Hypothalamus (tissue), 51 donors: ENCODE results near the gene PAQR6.
A peak's percentile ranks its signal among the peaks of the same experiment; 100 is the strongest.

Experiments used
- DNase-seq, 51 donors: peaks; one replicate each; lab custom pipeline; 2025; lab: John Stamatoyannopoulos, UW

The PAQR6 gene, protein sequence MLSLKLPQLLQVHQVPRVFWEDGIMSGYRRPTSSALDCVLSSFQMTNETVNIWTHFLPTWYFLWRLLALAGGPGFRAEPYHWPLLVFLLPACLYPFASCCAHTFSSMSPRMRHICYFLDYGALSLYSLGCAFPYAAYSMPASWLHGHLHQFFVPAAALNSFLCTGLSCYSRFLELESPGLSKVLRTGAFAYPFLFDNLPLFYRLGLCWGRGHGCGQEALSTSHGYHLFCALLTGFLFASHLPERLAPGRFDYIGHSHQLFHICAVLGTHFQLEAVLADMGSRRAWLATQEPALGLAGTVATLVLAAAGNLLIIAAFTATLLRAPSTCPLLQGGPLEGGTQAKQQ

DNA sequence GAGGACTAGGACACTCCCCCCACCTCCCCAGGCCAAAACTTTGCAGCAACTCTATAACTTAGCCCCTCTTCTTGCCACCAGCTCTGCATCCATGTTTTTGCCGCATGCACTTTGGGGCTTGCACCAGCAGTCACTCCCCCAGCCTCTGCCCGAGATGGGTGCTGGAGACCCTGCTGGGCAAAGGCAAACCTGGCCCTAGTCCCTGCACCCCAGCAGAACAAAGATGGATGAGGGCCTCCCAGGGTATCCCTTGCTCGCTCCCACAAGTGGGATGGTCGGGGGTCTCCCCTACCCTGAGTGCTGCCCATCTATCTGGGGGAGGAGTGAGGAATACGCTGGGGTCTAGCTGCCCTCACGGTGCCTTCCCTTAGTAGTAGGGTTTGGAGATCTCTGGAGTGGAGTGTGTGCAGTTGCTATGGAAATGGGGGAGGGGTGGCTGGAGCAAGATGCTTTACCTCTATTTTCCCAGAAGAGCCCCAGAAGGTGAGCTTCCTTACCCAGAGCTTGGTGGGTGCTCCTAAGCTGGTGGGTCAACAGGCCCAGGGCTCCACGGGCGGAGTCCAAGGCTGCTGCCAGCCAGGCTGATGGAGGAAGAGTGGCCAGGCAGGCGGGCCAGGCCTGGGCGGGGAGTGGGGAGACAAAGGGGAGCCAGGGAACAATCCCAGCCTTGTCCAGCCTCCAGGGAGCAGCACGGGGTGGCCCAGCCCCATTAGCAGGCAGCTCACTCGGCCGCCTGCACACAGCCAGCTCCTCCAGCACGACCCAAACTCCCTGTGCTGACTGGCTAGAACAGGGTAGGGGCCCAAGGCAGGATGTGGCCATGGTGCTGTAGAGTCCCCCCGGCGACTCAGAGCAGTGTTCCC lies at the start of gene PAQR6:
TSS of gene PAQR6 (minus strand) at position 597 of the 863 bp plus-strand sequence. CDS start 1,325 bp downstream, outside the sequence.
- DNase-seq = peak in 50 of 51 donors; percentile 35 to 98 (median 89)

DNA sequence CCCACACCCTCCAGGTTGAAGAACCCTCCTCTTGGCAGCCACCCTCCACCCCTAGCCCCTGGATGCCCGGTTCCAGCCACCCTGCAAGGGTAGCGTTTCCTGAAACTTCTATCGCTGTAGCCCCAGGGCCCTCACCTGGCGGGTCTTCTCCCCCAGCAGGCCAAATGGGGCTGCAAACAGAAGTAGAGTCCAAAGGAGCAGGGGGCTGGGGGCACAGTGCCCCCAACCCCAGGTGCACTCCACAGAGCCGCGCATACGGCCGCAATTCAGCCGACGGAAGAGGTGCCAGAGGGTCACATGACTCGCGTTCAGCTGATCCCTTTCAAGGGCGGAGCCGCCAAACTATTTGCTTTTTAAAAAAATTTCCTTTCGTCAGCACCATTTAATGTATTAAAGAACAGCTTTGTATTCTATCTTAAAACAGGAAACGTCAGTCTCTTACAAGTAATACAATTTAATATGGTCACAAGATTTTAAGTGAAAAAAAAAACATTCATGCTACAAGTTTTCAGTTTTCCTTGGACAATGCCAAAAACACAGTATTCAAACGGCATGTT lies 47.6 kb upstream of the PAQR6 start, which contains the start of gene GLMP:
TSS of gene GLMP (minus strand) at position 289 of the 557 bp plus-strand sequence. CDS start at position 255, 34 bp downstream.
- peak in 45 of 51 donors; percentile 2 to 70 (median 36) for DNase-seq

DNA sequence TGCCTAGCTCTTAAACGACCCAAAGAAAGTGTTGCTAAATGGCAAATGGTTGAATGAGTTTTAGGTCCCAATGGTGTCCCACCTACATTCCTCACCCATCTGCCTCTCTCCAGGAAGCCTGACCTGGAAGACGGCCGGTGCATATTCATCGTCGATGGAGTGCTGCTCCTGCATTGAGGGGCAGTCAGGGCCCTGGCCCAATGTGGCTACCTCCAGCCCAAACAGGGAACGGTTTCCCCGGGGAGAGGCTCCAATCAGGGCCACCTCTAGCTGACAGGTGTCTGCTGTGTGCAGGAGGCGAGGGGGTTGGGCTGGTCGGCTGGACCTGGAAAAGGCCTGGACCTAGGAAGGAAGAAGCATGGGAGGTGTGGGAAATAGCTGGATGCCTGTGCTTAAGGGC lies 46.0 kb upstream of the PAQR6 start:
- DNase-seq = no peak

DNA sequence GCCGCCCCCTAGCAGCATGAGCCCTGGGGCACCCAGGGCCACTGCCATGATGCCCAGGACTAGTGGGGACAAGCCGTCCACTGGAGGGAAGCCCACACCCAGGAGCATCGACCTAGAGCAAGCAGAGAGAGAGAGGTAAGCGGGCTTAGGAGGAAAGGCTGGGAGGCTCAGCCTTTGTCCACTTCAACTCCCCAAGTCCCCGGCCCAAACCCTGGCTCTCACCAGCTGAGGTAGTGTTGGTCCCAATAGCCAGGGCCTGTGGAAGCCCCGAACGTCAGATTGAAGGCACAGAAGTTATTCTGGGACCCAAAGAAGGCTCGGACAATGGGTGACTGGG lies 45.2 kb upstream of the PAQR6 start:
- DNase-seq = no peak

DNA sequence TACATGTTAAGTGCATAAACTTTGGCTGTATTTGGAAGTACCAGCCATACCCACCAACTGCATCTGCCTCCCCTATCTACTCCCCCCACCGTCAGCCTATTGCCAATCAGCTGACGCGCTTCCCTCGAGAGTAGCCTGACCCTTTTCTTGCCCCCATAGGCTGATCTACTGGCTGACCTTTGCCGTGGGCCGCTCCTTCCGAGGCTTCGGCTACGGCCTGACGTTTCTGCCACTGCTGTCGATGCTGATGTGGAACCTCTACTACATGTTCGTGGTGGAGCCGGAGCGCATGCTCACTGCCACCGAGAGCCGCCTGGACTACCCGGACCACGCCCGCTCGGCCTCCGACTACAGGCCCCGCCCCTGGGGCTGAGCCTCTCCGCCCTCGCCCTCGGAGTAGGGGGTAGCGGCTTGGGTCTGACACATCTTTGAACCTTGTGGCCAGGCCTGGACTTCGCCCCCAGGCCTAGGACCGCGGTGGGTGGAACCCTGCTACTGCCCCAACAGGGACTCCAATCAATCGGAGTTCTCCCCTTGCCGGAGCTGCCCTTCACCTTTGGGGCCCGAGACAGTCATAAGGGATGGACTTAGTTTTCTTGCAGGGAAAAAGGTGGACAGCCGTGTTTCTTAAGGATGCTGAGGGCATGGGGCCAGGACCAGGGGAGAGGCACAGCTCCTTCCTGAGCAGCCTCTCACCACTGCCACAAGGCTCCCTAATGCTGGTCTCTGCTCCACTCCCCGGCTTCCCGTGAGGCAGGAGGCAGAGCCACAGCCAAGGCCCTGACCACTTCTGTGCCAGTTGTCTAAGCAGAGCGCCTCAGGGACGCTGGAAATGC lies 43.6 kb upstream of the PAQR6 start:
- DNase-seq = peak; percentile 15 to 86 (median 68)

DNA sequence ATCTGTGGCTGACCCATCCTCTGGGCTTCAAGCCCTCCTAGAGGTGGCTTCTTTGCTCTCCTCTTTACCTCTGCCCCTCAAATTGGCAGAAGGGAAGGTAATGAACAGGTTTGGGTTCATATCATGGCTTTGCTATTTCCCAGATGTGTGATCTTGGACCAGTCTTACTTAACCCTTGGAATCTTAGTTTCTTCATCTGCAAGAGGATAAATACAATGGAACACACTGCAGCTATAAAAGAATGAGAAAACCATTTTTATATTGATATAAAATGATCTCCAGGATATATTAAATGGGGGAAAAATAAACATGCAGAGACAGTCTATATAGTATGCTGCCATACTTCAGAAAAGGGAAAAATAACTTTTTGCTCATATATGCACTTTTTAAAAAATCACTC lies 42.0 kb upstream of the PAQR6 start:
- no peak for DNase-seq

DNA sequence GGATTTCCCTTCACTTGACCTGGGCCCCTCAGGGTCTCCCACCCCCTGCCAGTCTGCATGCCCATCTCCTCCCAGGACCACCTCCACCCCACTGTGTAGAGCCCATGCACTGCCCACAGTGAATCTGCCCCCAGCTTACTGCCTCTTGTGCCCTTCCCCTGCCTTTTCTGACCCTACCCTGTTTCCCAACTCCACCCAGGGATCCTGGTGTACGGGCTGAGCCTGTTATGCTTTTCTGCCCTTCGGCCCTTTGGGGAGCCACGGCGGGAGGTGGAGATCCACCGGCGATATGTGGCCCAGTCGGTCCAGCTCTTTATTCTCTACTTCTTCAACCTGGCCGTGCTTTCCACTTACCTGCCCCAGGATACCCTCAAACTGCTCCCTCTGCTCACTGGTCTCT lies 38.2 kb upstream of the PAQR6 start:
- no peak for DNase-seq

DNA sequence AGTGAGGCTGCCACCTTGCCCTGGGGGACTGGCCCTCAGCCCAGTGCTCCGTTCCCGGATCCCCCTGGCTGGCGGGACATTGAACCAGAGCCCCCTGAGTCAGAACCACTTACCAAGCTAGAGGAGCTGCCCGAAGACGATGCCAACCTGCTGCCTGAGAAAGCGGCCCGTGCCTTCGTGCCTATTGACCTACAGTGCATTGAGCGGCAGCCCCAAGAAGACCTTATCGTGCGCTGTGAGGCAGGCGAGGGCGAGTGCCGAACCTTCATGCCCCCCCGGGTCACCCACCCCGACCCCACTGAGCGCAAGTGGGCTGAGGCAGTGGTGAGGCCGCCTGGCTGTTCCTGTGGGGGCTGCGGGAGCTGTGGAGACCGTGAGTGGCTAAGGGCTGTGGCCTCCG lies 37.6 kb upstream of the PAQR6 start:
- DNase-seq = no peak

DNA sequence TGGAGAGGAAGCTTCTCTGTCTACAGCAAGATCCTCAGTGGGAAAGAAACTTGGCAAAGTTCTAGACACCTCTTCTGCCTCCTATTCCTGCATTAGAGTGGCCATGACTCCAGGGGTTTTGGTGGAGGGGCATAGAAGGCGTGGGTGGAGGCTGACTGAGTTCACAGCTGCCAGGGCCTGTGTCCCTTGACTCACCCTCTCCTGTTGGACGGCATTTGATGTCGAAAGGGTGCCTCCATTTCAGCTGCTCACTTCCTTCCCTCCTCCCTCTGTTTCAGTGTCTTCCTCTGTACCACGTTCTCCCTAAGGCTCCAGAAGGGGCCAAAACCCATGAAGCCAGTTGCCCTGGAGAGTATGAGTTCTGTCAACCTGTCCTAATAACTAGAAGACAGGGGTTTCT lies 36.9 kb upstream of the PAQR6 start:
- DNase-seq = no peak

DNA sequence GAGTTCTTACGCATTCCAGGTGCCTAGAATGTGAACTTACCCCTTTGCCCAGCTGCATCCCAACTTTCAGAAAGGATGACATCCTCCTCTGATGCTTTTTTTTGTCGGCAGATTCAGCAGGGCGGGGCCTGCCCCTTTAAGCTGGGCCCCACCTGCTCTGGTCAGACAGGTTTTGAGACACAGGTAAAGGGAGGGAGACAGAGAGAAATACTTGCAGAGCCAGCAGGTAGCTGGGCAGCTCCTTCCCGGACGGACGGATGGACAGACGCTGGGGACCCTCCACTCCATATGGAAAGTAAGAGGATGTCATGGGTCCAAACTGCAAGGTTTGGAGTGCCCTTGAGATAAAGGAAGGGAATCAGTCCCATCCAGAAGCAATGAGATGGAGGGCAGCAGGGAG lies 36.3 kb upstream of the PAQR6 start, which contains the start of gene TMEM79:
TSS of gene TMEM79 (plus strand) at position 214 of the 400 bp plus-strand sequence. CDS start 902 bp downstream, outside the sequence.
- DNase-seq = no peak

DNA sequence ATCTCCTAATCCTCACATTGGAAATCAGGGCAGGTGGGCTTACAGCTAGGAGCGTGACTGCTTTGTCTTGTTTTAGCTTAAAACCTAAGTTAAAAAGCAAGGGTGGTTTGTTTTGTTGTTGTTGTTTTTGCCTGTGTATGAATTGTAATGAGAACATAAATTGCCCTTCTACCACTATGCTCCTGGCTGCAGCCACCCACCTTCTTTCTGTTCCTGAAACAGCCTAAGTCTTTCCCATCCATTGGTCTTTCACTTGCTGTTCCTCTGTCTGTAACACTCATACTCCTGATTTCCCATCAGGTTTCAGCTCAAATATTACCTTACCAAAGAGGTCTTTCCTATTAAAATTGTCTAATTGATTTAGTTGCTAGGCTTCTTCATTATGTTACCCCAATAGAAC lies 35.7 kb upstream of the PAQR6 start:
- DNase-seq = no peak

DNA sequence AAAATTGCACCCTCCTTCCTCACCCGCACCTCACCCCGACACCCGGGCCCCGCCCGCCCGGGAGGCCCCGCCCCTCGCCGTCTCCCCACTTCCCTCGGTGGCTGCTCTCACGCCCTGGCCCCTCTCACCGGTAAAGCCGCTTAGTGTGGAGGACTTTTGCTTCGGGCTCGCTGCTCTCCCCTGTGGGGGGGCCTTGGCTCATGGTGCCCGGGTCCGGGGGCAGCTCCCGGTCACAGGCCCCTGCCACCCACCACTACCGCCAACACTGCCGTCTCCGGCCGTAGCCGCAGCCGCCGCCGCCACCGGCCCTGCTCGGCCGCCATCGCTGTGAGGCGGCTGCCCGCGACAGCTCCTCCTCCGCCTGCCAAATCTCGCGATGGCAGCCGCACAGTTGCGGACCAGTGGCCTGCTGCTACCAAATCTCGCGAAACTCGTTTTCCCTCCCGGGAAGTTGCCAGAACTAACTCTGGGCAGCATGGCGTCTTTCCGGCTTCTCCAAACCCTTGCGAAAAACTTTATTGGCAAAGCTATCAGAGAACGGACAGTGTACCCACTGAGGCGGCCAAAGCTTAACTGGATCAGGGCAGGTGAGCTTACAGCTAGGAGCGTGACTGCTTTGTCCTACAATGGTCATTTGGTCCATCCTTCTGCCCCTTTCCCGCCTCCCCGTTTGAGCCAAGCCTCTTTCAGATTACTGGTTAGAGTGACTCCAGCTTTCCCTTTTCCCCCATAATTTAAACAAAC lies 34.8 kb upstream of the PAQR6 start, which contains the start of gene SMG5:
TSS of gene SMG5 (minus strand) at position 347 of the 744 bp plus-strand sequence. CDS start at position 202, 145 bp downstream.
- DNase-seq = peak; percentile 43 to 97 (median 90)

DNA sequence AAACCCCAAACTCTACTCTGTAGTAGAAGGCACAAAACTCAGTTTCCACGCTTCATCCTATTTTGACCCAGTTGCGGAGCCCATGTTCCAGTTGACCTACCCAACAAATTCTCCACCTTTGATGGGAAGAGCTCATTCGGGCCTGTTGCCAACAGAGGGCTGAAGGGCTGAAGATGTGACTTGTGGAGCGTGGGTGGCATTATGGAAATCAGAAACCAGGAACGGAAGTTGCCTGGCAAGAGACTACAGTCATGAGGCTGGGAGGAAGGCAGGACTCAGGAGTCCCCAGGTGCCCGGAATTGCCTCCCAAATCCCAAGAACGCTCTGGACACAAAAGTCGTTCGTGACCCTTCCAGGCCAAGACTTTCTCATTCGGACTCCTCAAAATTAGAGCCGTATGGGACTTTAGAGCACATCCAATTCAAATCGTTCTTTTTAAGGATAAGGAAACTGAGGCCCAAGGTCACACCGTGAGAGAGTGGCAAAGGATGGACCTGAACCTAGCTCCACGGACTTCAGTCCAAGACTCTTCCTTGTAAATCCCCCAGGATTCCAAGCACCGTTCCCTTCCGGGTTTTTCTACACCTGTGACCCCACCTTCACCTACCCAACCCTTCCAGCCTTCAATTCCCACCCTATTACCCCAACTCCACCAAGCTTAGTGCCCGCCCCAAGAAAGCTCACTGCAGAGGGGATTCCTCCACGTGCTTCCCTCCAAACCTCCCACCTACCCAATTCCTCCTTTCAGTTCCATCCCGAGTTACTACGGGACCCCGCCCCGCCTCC lies 34.0 kb upstream of the PAQR6 start:
- DNase-seq = peak in 5 of 51 donors; percentile 15 to 47 (median 24)

DNA sequence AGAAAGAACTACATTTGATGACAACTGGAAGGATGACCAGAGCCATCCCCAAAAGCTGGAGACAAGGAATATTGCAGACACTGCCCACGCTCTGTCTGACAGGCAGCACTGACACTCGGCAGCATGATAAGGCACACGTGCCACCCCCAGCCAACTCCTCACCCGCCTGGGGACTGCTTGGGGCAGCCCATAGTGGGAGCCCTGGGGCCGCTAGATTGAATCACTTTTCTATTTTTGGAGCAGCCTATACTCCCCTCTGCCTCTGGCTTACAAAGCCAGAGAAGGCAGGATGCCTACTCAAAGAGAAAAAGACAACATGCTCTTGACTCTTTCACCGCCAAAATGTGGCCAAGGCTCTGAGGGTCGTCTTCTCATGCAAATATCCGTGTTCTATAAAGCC lies 33.4 kb upstream of the PAQR6 start:
- peak in 1 of 51 donors; percentile 70 for DNase-seq

DNA sequence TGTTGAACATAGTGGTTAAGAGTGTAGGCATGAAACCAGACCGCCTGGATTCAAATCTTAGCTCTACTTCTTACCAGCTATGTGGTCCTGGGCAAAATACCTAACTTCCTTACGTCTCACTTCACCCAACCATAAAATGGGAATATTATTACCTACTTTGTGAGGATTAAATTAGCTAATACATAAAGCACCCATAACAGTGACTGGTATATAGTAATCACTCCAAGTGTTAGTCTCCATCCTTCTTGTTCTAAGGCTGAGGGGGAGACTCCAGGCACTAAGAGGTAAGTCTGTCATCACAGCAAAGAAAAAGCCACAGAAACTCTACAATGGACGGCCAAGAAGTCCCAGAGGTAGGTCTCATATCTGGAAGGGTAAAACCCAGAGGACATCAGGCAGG lies 32.0 kb upstream of the PAQR6 start:
- no peak for DNase-seq

DNA sequence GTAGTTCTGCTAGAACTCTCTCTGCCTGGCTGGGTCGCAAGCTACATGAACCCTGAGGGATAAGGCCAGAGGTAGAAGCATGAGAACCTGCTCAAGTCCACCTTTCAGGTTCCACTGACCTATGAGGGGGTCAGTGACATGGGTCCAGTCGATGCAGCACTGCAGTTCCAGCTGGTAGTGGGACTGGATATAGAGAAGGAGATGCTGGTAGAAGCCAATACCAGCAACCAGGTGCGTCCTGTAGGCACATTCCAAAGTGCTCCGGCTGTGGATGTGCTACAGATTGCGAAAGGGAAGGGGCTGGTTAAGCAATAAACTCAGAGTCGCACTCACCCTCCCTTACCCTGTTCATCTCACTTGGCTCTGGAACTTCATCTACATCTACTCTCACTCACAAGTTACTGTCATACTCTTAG lies 29.1 kb upstream of the PAQR6 start:
- DNase-seq = no peak

DNA sequence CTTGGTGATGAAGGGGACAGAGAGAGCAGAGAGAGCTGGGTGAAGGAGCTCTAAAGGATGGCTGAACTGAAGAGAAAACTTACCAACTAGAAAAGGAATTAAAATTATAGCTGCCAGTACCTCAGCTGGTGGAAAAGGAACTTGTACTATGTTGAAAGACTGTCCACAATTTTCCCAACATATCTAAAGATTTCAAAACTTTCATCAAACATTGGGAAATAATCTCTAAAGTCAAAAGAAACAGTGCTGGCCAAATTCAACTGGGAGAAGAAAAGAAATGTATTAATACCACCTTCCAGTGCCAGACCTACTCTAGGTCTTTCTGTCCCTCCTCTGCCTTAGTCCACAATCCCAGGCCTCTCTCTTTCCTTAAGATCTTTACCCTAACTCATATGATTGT lies 28.7 kb upstream of the PAQR6 start:
- DNase-seq = no peak

DNA sequence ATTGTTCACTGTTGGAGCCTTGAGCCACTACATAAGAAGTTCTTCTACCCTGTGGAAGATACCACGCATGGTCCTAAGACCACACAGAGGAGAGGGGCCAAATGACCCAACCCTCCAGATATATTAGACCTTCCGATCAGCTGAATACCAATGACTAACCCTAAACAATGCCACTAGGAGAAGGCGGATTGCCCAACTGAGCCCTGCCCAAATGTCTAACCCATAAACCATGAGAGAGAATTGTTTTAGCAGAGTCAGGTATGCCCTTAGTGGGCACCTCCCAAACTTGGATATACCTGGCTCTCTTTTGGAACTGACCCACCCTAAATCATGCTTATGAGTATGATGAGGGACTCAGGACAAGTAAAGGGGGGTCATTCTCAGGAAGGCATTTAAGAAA lies 22.5 kb upstream of the PAQR6 start:
- no peak for DNase-seq

DNA sequence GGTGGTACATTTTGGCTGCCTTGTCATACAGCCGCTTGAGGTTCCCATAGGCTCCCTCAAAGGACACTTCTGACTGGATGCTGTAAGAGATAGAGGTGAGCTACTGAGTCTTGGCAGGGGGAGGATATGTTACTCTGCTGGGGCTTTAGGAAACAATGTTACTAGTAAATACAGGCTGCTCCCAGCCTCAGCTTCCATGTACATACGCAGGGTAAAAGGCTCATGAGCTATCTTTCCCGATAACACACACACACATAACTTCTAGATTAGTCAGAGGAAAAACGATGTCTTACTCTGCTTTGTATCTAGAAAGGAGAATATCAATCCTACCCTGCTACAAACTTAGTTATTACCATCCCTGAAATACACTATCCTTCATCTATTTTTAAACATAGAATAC lies 20.5 kb upstream of the PAQR6 start:
- DNase-seq = no peak
